MCF 10A (cell line): ENCODE data around the gene RASAL1. TPM values are rescaled to one million over a fixed set of nuclear protein-coding genes. Genes with fewer than 3 reads are reported as not detected.

Experiments used
- BruUV-seq: library from RNA; stranded (reverse); fragments of 400-500 nt; replicated peaks from 2 replicates; lab custom pipeline; 2021; lab: Mats Ljungman, UMichigan
- CTCF ChIA-PET: fragments of 300-600 bp; sonication (Branson Sonifier 250); formaldehyde crosslinking; extraction: SDS; loops from one replicate; lab custom pipeline; 2021; ENCODE audit warnings: antibody characterized with exemption, inconsistent platforms; lab: Yijun Ruan, JAX
- POLR2A ChIA-PET: fragments of 300-600, 350-650 bp; sonication (Branson Sonifier 250); formaldehyde crosslinking; extraction: SDS; loops from one replicate; lab custom pipeline; 2020; ENCODE audit warnings: antibody characterized with exemption, inconsistent platforms; lab: Yijun Ruan, JAX
- DNase-seq: peaks from one replicate; pipeline ENCODE4 v3.0.0-alpha.2; 2018; ENCODE audit not compliant: unreplicated experiment
- H3K27ac Mint-ChIP-seq: one replicate; pipeline ENCODE4 v1.8.0; 2022; ENCODE audit warnings: mild to moderate bottlenecking, low read depth, mixed read lengths; ENCODE audit not compliant: unreplicated experiment
- H3K27me3 Mint-ChIP-seq: one replicate; pipeline ENCODE4 v1.8.0; 2022; ENCODE audit warnings: mixed read lengths; ENCODE audit not compliant: insufficient read depth, unreplicated experiment
- H3K36me3 Mint-ChIP-seq: one replicate; pipeline ENCODE4 v1.8.0; 2022; ENCODE audit warnings: mild to moderate bottlenecking, moderate library complexity, mixed read lengths; ENCODE audit not compliant: insufficient read depth, unreplicated experiment
- H3K4me1 Mint-ChIP-seq: one replicate; pipeline ENCODE4 v1.8.0; 2022; ENCODE audit warnings: mixed read lengths; ENCODE audit not compliant: insufficient read depth, unreplicated experiment
- H3K4me3 Mint-ChIP-seq: one replicate; pipeline ENCODE4 v1.8.0; 2022; ENCODE audit warnings: mild to moderate bottlenecking, moderate library complexity, mixed read lengths; ENCODE audit not compliant: unreplicated experiment
- H3K9me3 Mint-ChIP-seq: one replicate; pipeline ENCODE4 v1.8.0; 2022; ENCODE audit warnings: mixed read lengths; ENCODE audit not compliant: unreplicated experiment
- intact Hi-C: fragments of 100-400 bp; cut with micrococcal nuclease; formaldehyde crosslinking; loops from 2 replicates; pipeline ENCODE4 v1.14.1; 2022
- total RNA-seq: library from RNA; stranded (reverse); gene quantifications from 2 replicates; pipeline ENCODE4 v1.2.3, GENCODE V29; 2022
- TF ChIP-seq, protein P1 (sequence below): fragments of 200-600 bp; IDR thresholded peaks from one replicate; pipeline ENCODE4 v1.8.0; 2022; ENCODE audit warnings: antibody characterized with exemption, mild to moderate bottlenecking; ENCODE audit not compliant: unreplicated experiment

RASAL1 gene
- total RNA-seq, 1 experiment from 2014 or later = not detected

DNA sequence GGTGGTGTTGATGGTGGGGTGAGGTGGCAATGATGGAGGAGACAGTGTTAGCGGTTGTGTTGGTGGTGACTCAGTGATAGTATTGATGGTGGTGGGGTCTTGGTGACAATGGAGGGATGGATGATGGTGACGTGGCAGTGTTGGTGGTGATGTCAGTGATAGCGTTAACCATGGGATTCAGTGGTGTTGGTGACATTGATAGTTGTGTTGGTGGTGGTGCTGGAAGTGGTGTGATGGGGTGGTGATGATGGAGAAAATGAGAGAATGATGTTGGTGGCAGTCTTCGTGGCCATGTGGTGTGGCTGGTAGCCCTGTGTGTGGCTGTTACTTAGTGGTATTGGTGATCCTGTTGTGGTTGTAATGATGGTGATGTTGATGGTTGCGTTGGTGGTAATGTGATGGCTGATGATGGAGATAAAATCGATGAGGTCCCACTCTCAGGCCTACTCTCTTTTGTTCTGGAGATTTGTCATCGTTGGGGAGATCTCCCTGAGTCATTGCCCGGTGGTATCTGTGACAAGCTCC is 76.4 kb downstream of the RASAL1 start:
- H3K36me3 Mint-ChIP-seq = no peaks in the 10 kb centered on the region
- H3K4me3 Mint-ChIP-seq = no peak overlapping the region
- BruUV-seq = no TSS peak
- ChIA-PET CTCF (interaction anchor here (1.1 kb wide), 1 partner anchor 10 kb away, joined by 4 read pairs; no protein-coding TSS in a partner anchor), POLR2A (no interaction called here)
- no peaks in the 10 kb centered on the region for H3K9me3 Mint-ChIP-seq
- DNase-seq = no peak
- TF ChIP-seq, protein P1, sequence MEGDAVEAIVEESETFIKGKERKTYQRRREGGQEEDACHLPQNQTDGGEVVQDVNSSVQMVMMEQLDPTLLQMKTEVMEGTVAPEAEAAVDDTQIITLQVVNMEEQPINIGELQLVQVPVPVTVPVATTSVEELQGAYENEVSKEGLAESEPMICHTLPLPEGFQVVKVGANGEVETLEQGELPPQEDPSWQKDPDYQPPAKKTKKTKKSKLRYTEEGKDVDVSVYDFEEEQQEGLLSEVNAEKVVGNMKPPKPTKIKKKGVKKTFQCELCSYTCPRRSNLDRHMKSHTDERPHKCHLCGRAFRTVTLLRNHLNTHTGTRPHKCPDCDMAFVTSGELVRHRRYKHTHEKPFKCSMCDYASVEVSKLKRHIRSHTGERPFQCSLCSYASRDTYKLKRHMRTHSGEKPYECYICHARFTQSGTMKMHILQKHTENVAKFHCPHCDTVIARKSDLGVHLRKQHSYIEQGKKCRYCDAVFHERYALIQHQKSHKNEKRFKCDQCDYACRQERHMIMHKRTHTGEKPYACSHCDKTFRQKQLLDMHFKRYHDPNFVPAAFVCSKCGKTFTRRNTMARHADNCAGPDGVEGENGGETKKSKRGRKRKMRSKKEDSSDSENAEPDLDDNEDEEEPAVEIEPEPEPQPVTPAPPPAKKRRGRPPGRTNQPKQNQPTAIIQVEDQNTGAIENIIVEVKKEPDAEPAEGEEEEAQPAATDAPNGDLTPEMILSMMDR = no peak
- H3K27me3 Mint-ChIP-seq = peaks cover 22% of the 10 kb centered on the region
- intact Hi-C loops = no loop called here
- no peaks in the 10 kb centered on the region for H3K4me1 Mint-ChIP-seq
- H3K27ac Mint-ChIP-seq = no peak overlapping the region

DNA sequence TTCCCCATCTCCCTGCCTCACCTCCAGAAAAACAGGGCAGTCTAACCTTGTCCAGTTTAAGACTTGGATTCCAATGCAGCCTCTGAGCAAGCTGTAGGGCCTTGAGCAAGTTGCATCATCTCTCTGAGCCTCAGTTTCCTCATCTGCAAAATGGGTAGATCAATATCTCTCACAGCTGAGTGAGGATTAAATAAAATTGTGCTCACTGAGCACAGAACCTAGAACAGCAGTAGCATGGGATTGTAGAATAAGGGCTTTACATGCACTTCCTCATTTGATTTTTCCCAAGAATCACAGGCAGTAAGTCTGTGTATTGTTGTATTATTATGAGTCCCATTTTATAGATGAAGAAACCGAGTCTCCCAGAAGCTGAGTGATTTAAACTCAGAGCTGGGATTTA is 77.0 kb downstream of the RASAL1 start:
- CTCF ChIA-PET = interaction anchor here (1.6 kb wide), 1 partner anchor 10 kb away, joined by 8 read pairs; no protein-coding TSS in a partner anchor
- Mint-ChIP-seq H3K4me1 (no peaks in the 10 kb centered on the region), H3K36me3 (no peaks in the 10 kb centered on the region), H3K27ac (no peak overlapping the region), H3K27me3 (peaks cover 27% of the 10 kb centered on the region), H3K9me3 (no peaks in the 10 kb centered on the region), H3K4me3 (no peak overlapping the region)
- POLR2A ChIA-PET = no interaction called here
- DNase-seq = no peak
- TF ChIP-seq, protein P1 = no peak
- BruUV-seq = no TSS peak
- intact Hi-C loops = no loop called here

DNA sequence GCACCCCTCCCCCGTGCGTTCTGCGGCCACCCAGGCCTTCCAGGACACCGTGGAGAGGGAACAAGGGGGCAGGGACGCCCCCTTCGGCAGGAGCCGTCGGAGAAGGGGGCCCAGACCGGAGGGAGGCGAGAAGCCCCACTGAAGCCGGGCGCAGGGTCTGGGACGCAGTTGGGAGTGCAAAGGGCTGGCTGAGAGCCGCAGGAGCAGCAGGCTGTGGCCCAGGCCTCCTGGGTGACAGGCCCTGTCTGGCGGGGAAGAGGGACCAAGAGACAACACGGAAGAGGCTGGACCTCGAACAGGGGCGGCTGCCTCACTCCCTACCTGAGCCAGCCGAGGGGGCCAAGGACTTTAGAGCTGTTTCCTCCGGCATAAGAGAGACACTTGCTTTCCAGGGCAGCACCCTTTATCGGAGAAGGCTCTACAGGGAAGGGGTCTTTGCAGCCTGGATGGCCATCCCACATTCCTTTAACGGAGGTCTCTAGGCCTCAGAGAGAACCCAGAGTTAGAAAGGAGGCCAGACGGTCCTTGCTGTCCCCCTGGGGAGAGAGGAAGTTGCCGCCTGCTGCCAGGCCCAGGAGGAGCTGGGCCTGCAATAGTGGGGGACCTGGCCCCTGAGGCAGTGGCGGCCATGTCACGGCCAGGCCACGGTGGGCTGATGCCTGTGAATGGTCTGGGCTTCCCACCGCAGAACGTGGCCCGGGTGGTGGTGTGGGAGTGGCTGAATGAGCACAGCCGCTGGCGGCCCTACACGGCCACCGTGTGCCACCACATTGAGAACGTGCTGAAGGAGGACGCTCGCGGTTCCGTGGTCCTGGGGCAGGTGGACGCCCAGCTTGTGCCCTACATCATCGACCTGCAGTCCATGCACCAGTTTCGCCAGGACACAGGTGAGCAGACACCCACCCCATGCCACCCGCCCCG is 77.7 kb downstream of the RASAL1 start:
- peaks cover 35% of the 10 kb centered on the region for H3K27me3 Mint-ChIP-seq

More for the DNA sequence above, 77.7 kb downstream of the RASAL1 start:
- H3K4me1 Mint-ChIP-seq = no peaks in the 10 kb centered on the region
- no peaks in the 10 kb centered on the region for H3K36me3 Mint-ChIP-seq
- no peak overlapping the region for H3K4me3 Mint-ChIP-seq
- no peaks in the 10 kb centered on the region for H3K9me3 Mint-ChIP-seq
- TF ChIP-seq, protein P1 = no peak
- intact Hi-C loops = no loop called here
- no TSS peak for BruUV-seq
- ChIA-PET CTCF (interaction anchor here (1.6 kb wide), 1 partner anchor 9 kb away, joined by 8 read pairs; no protein-coding TSS in a partner anchor), POLR2A (no interaction called here)
- H3K27ac Mint-ChIP-seq = no peak overlapping the region
- DNase-seq = no peak
